Smooth muscle cell (in vitro differentiated cells): ENCODE measurements around the gene ATG101. TPM values are rescaled to one million over a fixed set of nuclear protein-coding genes. Genes with fewer than 3 reads are reported as not detected.
A peak's percentile ranks its signal among the peaks of the same experiment; 100 is the strongest.

Experiments used
- DNase-seq: peaks from one replicate; lab custom pipeline; 2025; ENCODE audit not compliant: unreplicated experiment; lab: John Stamatoyannopoulos, UW
- H2AFZ ChIP-seq: fragments of 200-600 bp; sonication (generic); 2 replicates; pipeline ENCODE4 v1.6.0; 2016; ENCODE audit warnings: antibody characterized with exemption, low read depth, mild to moderate bottlenecking
- H3F3A ChIP-seq: fragments of 200-600 bp; sonication (generic); 2 replicates; pipeline ENCODE4 v1.6.0; 2017; ENCODE audit warnings: antibody characterized with exemption, low read depth
- H3K27ac ChIP-seq: fragments of 200-600 bp; sonication (generic); 2 replicates; pipeline ENCODE4 v1.5.1; 2016; ENCODE audit warnings: low read depth, mild to moderate bottlenecking
- H3K27me3 ChIP-seq: fragments of 200-600 bp; sonication (generic); 2 replicates; pipeline ENCODE4 v1.6.1; 2016; ENCODE audit warnings: low read depth, mild to moderate bottlenecking
- H3K36me3 ChIP-seq: fragments of 200-600 bp; sonication (generic); 2 replicates; pipeline ENCODE4 v1.5.1; 2016; ENCODE audit warnings: low read depth
- H3K4me1 ChIP-seq: fragments of 200-600 bp; sonication (generic); 2 replicates; pipeline ENCODE4 v1.5.1; 2016; ENCODE audit warnings: low read depth
- H3K4me2 ChIP-seq: fragments of 200-600 bp; sonication (generic); 2 replicates; pipeline ENCODE4 v1.6.0; 2016; ENCODE audit warnings: mild to moderate bottlenecking
- H3K4me3 ChIP-seq: fragments of 200-600 bp; sonication (generic); 2 replicates; pipeline ENCODE4 v1.5.1; 2016; ENCODE audit warnings: mild to moderate bottlenecking
- H3K79me2 ChIP-seq: fragments of 200-600 bp; sonication (generic); 2 replicates; pipeline ENCODE4 v1.6.0; 2016; ENCODE audit warnings: low read depth, mild to moderate bottlenecking
- H3K9ac ChIP-seq: fragments of 200-600 bp; sonication (generic); 2 replicates; pipeline ENCODE4 v1.6.0; 2016; ENCODE audit warnings: low read depth
- H3K9me3 ChIP-seq: fragments of 200-600 bp; sonication (generic); replicated peaks from 2 replicates; pipeline ENCODE4 v1.5.1; 2016; ENCODE audit warnings: low read depth
- H4K20me1 ChIP-seq: fragments of 200-600 bp; sonication (generic); 2 replicates; pipeline ENCODE4 v1.6.0; 2016; ENCODE audit warnings: low read depth
- CTCF ChIP-seq: fragments of 200-600 bp; sonication (generic); IDR thresholded peaks from 2 replicates; pipeline ENCODE4 v1.5.1; 2017; ENCODE audit warnings: borderline replicate concordance, mild to moderate bottlenecking, antibody characterized with exemption; ENCODE audit not compliant: insufficient read depth, poor library complexity, severe bottlenecking
- WGBS: methylation state at CpG from one replicate; pipeline ENCODE4 v1.1.7; 2016; ENCODE audit warnings: low lambda C conversion rate; 5-methylcytosine and 5-hydroxymethylcytosine counted together
- polyA plus RNA-seq: library from polyadenylated mRNA; unstranded; fragments of >200 nt; fragmentation: Nextera tagmentation; extraction: Ambion mirVana; gene quantifications from 2 replicates; pipeline ENCODE4 v1.2.1, GENCODE V29; 2016
- total RNA-seq: library from RNA; depleted of rRNA; stranded (reverse); fragments of >200 nt; gene quantifications from 2 replicates; pipeline ENCODE4 v1.2.3, GENCODE V29; 2014

ATG101 gene
- total and polyA plus RNA-seq, 2 experiments from 2014 or later: 73.4 to 114 TPM

GRCh38 chr12:52119398-52120254, 49.8 kb downstream of the ATG101 start:
- H3K4me1 ChIP-seq: no peaks in the 10 kb centered on the region
- 35% methylated on average over 23 of the region's 23 CpGs for WGBS
- H3K27me3 ChIP-seq: peaks cover 3% of the 10 kb centered on the region
- H3K9me3 ChIP-seq: no peaks in the 10 kb centered on the region
- no peak overlapping the region for H2AFZ ChIP-seq
- no peaks in the 10 kb centered on the region for H3K36me3 ChIP-seq
- H3K79me2 ChIP-seq: no peaks in the 10 kb centered on the region
- no peak overlapping the region for H3K4me3 ChIP-seq
- H4K20me1 ChIP-seq: no peaks in the 10 kb centered on the region
- no peak overlapping the region for H3K9ac ChIP-seq
- no peaks in the 10 kb centered on the region for H3F3A ChIP-seq
- TF ChIP-seq CTCF: peak; percentile 62
- no peak overlapping the region for H3K4me2 ChIP-seq
- no peak for DNase-seq
- H3K27ac ChIP-seq: no peak overlapping the region

DNA sequence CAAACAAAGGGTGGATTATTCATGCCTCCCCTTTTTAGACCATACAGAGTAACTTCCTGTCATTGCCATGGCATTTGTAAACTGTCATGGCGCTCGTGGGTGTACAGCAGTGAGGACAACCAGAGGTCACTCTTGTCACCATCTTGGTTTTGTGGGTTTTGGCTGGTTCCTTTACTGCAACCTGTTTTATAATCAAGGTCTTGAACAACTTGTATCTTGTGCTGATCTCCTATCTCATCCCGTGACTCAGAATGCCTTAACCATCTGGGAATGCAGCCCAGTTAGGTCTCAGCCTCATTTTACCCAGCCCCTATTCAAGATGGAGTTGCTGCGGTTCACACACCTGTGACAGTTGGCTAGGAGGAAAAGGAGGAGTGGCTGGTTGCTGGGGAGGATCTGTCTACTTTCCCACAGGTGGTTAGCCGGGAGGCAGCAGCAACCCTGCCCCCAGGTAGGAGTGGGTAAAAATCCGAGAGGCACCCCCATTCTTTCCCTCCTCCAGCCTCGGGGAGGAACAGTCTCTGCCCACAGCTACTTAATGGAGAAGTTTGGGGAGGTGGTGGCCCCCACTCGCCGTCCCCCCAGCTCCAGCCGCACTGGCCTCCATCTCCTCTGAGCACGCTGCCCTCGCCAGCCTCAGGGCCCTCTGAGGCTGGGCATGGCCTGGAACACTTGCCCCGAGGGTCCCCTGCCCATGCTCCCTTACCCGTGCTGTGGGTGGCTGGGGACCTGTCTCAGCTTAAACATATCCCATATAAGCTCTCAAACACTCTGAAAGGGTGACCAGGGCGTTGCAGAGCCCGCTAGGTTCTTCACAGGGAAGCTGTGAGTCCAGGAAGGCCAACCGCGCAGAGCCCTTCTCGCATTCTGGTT, 51.4 kb downstream of the ATG101 start:
- H3K4me3 ChIP-seq: no peak overlapping the region
- H4K20me1 ChIP-seq: no peaks in the 10 kb centered on the region
- 82% methylated on average over 19 of the region's 19 CpGs for WGBS
- no peaks in the 10 kb centered on the region for H3K9me3 ChIP-seq
- no peaks in the 10 kb centered on the region for H3K4me1 ChIP-seq
- H3K79me2 ChIP-seq: no peaks in the 10 kb centered on the region
- DNase-seq: no peak
- no peaks in the 10 kb centered on the region for H3F3A ChIP-seq
- H3K36me3 ChIP-seq: no peaks in the 10 kb centered on the region
- no peak overlapping the region for H3K4me2 ChIP-seq
- no peak for TF ChIP-seq CTCF
- no peak overlapping the region for H2AFZ ChIP-seq
- no peak overlapping the region for H3K9ac ChIP-seq
- H3K27me3 ChIP-seq: no peaks in the 10 kb centered on the region
- no peak overlapping the region for H3K27ac ChIP-seq

- 21% methylated on average over 18 of the region's 18 CpGs for WGBS
- Histone ChIP-seq H3K9me3 (no peaks in the 10 kb centered on the region), H3K4me2 (no peak overlapping the region), H4K20me1 (no peaks in the 10 kb centered on the region), H3K4me1 (no peaks in the 10 kb centered on the region), H3K4me3 (no peak overlapping the region), H3K36me3 (no peaks in the 10 kb centered on the region), H3K27ac (no peak overlapping the region), H3K27me3 (no peaks in the 10 kb centered on the region), H3F3A (no peaks in the 10 kb centered on the region), H3K9ac (no peak overlapping the region), H2AFZ (no peak overlapping the region), H3K79me2 (no peaks in the 10 kb centered on the region)
- peak; percentile 82 for TF ChIP-seq CTCF
- peak; percentile 10 for DNase-seq
Measured at GRCh38 chr12:52121824-52122539, 52.2 kb downstream of the ATG101 start.
